HTR-8/SVneo (cell line): Measurements from ENCODE around the gene RNF149.
A peak's percentile ranks its signal among the peaks of the same experiment; 100 is the strongest.
"Not testable (repeated sequence)": the region's sequence is repeated elsewhere in the genome, so short reads cannot be mapped to it uniquely, and the experiment has no call there.

Experiments
- DNase-seq: peaks from one replicate; pipeline ENCODE4 v3.0.0; 2011; ENCODE audit warnings: low spot score, mixed read lengths; ENCODE audit not compliant: insufficient read length
- FAIRE-seq: peaks from 2 replicates; lab custom pipeline; 2011; peaks lifted over from hg19 to GRCh38; lab: Jason Lieb, UNC

The RNF149 gene, protein sequence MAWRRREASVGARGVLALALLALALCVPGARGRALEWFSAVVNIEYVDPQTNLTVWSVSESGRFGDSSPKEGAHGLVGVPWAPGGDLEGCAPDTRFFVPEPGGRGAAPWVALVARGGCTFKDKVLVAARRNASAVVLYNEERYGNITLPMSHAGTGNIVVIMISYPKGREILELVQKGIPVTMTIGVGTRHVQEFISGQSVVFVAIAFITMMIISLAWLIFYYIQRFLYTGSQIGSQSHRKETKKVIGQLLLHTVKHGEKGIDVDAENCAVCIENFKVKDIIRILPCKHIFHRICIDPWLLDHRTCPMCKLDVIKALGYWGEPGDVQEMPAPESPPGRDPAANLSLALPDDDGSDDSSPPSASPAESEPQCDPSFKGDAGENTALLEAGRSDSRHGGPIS

DNA sequence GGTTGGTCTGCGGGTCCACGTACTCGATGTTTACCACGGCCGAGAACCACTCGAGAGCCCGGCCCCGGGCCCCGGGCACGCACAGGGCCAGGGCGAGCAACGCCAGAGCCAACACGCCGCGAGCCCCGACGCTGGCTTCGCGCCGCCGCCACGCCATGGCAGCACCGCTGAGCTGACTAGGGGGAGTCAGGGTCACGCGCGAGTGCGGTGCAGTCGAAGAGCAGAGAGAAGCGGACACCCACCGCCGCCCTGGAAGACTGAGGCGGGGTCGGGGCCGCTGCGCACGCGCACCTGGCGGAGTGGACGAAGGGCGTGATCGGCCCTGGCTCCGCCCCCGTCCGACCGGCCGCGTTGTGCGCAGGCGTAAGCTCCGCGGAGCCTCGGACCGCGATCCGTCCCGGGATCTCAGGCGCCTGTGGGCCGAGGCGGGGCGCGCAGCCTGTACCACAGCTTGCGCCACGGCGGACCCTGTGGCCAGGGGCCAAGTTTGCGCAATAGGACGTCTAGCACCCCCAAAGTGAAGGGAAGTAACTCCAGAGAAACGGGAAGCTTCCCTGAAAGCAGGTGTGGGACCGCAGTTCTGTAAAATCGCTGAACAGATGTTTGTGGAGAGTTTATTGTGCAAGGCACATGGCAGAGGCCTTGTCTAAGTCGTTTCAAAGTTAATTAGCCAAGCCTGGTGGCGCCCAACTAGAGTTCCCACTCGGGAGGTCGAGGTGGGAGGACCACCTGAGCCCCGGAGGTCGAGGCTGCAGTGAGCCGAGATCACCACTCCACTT, at the start of gene RNF149:
Gene RNF149, minus strand, starts transcription at position 270 of the 779 bp plus-strand sequence. Its CDS starts 113 bp downstream, at position 157.
- DNase-seq (peak; percentile 99), FAIRE-seq (peak; percentile 87)

DNA sequence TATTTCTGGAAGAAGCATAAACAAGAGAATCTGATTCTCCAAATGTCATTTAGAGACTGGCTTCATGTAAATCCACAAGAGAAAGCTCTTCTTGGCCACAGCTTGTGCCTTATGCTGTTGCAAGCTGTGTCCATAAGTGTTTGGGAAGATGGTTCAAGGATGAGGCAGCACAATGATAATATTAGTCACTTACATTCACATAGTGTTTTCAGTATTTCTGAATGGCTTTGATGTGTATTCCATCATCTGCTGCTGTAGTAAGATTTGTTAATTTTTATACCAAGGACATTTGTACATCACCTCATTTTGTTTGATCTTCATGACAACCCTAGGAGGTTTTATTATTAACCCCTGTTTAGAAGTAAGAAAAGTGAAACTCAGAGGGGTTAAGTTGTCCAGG, 48.9 kb upstream of the RNF149 start:
- DNase-seq (no peak), FAIRE-seq (peak; percentile 26)

DNA sequence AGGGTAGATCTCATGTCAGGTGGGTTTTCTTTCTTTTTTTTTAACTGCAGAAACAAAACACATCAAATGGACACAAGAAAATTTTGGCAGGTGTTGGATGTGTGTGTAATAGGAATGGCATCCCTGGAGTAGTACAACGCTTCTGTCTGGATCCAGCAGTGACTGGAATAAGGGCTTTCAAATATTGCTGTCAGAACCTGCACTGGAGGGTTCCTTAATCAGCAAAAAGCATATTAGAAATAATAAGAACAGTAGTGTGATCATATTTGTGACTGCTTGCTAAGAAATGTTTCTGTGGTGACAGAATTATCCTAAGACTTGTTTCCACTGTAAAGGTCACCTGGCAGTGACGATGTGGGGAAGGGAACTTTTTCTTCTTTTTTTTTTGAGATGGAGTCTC, 48.0 kb upstream of the RNF149 start:
- FAIRE-seq (no peak), DNase-seq (no peak)

DNA sequence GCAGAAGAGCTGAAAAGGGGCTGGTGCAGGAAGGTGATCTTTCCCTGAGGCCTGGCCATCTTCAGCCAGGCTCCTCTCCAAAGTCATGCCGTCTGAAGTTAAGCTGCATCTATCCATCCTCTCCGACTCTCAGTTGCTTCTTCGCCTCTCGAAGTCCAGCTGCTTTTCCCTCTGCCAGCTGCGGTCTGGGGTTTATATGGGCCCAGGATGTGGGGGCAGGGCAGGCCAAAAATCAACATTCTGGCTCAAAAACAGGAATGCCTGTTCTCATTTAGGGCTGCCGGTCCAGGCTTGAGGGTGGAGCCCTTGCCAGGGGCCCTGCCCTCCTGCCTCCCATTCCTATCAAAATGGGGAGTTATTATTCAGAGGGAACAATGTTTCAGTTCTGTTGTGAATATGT, 47.6 kb upstream of the RNF149 start:
- no peak for FAIRE-seq
- DNase-seq = no peak

DNA sequence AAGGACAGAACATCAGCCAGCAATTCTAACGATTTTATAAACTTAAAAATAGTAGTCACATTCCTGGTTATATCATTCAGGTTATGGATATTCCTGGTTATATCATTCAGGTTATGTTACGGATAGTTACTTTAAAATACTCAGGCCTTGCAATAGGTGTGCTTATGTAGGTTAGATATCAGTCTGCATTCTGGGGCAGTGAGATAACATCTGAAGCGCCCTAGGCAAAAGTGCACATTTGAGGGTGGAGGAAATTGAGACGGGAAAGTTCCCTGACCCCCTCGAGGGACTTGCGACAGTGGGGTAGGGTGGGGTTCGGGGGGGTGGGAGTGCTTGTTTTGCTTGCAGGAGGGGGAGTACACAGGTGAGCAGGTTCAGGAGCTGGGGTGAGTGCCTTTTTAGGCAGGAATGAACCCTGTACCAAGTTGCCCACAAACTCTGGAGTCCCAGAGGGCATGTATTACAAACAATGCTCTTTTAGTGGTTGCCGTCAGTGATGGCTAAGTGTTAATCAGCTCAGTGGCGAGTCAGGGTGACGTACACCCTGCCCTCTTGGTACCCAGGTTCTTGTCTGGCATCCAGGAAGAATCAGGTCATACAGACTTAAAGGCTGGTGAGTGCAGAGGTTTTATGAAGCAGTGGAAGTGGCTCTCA, 47.0 kb upstream of the RNF149 start:
- no peak for DNase-seq
- FAIRE-seq = no peak

DNA sequence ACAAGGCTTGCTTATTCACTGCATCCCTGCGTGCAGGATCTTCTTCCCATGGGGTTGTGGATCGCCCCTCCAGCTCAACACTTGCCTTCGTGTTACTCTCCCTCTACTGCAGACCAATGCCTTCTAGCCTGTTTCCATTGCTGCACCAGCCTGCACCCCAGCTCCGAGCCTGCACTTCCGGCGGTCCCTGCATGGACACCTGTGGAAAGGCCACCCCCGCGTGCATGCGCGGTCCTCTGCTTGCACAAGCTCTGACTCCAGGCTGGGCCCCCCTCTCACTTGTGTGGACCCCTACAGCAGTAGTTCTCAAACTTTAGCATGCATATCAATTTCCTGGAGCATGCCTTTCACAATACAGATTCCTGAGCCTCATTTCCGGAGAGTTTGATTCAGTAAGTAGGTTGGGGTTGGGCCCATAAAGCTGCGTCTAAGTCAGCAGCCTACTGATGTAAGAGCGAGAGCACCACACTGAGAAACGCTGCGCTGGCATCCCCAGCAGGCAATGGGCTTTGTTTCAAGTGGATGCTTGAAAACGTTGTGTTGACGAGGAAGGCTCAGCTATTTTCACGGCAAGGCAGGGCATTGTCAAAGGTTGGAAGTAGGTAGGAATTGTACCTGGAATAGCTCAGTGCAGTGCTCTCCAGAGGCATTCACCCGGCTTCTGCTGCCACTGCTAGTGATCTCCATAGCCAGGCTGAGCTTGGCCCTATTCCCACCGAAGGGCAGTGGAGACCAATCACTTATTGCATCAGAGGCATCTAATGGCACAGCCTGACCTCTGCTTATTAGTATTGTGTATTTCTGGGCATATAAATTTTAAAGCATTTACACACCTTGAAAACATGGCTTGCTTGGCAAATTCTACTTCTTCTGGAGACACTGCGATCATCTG, 46.2 kb upstream of the RNF149 start:
- FAIRE-seq = no peak
- no peak for DNase-seq

DNA sequence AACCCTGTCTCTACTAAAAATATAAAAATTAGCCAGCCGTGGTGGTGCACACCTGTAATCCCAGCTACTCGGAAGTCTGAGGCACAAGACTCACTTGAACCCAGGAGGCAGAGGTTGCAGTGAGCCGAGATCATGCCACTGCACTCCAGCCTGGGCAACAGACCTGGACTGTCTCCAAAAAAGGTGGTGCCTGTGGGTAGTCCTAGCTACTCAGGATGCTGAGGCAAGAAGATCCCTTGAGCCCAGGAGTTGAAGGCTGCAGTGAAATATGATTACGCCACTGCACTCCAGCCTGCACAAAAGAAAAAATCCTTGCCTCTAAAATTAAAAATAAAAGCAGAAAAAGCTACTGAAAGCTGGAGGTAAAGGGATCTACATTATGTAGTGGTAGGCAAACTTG, 44.1 kb upstream of the RNF149 start:
- DNase-seq, FAIRE-seq: not testable (repeated sequence)

DNA sequence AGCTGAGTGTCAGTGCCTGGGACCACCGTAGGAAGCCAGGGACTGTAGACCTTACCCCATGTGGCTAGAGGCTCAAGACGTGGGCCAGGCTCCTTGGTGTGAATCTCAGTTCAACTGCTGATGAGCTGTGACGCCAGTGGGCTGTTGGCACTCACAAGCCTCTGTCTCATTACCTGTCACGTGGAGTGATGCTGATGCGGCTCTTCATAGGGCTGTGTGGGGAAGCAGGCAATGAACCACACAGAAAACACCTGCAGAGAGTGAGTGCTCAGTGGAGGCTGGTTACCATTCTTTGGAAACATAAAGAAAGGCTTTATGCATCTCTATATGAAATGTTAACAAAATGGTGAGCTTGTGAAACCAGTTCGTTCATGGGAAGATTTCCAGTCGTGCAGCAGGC, 42.7 kb upstream of the RNF149 start:
- DNase-seq = no peak
- no peak for FAIRE-seq

DNA sequence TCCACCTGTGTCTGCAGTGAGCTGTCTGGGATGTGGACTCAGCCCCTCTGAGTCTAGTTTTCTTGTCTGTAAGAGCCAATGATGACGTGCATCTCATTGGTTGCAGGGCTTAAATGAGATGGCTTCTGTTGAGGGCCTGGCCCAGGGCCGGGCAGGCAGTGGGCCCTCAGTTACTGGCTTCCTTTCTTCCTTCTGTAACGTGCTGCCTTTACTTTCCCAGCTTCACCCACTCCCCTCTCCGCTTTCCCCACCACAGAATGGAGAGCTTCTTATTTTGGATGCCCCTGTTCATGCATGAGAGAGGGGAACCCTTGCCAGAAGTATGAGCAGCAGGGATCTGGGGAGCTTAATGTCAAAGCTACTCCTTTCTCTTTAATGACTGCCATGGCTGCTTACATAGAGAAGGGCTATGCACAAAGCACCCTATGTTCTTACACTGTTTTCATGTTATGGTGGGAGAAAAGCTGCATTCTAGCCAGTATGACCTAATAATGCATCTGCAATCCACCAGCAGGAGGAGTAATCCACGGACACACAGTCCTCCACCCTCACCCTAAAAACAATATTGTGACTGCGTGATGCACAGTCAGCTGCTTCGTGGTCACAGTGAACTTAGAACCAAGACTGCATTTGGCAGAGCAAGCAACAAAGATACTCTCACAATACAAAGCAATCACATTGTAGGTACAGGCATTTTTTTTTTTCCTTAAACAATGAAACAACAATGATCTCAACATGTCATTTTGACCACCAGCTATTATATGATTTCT, 41.6 kb upstream of the RNF149 start:
- FAIRE-seq (no peak), DNase-seq (no peak)

DNA sequence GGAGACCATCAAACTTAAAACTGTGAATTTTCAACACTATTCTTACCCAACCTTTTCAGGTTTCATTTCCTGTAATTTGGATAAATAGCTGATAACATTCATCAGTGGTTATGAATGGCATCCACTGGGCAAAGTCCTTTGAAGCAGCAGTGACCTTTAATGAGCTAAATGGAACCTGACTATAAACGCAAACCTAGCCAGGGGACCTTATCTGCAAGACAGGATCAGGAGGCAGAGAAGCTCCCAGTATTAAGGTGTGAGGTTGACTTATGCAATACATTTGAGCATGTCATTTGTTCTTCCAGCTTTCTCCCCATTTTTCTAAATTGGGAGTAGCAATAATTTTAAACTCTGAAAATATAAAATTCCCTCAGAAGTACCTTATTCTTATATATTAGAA, 40.4 kb upstream of the RNF149 start:
- DNase-seq = no peak
- FAIRE-seq = no peak

DNA sequence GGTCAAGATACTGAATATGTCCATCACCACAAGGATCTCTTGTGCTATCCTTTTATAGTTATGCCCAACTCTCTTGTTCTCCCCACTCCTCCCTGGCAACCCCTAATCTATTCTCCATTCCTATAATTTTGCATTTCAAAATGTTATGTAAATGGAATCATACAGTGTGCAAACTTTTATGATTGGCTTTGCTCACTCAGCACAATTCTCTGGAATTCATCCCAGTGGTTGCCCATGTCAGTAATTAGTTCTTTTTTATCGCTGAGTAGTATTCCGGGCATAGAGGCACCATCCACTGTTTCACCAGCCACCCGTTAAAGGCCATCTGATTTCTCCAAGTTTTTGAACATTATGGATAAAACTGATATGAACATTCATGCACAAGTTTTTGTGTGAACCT, 38.4 kb upstream of the RNF149 start:
- DNase-seq = no peak
- no peak for FAIRE-seq

DNA sequence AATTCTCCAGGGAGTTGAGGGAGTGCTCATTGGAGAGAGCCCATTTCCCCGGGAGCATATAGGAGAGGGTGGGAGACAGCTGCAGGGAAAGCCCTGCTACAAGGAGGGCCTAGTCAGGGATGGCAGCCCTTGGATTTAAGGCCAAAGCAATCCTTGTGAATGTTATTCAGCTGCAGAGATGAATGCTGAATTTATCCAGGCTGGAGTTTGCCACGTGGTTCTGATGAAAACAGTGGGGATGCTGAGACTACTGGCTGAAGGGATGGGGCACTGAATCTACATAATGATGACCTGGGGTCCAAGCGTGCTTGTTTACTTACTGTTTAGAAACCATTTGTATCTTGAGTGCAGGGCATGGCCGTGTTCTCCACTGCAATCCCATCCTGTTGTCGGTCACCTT, 35.6 kb upstream of the RNF149 start:
- FAIRE-seq (no peak), DNase-seq (no peak)

DNA sequence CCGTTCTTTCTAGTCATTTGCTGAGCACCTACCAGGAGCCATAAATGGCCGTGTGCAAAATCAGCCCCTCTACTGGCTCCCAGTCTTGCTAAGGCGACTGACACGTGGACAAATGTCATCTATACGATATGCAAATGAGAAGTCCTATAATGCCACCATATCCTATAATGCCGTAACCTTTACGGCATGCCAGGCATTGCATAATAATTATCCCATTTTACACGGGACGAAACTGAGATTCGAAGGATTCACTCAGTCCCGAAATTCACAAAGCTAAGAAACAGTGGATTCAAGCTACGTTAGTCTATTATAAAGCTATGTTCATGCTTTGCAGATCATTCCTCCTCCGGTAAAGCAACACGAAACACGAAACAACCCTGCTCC, 34.1 kb upstream of the RNF149 start:
- no peak for DNase-seq
- FAIRE-seq = no peak

DNA sequence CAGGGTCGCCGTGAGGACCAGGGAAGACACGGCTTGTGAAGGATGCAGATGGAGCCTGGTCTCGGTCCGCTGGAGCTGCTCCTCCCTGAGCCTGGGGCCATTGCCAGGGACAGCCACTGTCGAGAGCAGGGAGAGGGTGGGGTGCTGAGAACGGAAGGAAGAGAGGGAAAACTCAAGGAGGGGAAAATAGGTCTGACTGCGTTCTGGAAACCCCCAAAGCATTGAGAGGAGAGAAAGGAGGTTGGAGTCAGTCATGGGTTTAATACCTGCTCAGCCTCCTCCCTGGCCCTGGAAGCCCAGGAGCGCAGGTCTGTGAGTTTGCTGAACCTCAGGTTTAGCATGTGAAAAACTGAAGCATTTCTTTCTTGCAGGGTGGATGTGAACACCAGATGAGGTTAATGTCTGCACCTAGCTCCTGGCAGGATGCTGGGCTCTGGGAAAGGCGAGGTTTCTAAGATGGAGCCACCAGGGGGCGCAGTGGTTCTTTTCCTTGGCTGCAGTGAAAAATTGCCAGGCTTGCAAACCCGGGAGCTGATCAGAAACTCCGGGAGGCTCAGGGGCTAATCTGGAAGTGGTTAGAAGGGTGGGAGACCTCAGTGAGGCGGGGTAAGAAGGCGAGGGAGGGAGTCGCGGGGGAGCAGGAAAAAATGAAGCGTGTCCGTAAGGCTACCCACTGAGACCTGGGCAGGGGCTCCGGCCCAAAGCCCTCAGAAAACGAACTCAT, 33.6 kb upstream of the RNF149 start:
- DNase-seq (peak; percentile 82), FAIRE-seq (no peak)

DNA sequence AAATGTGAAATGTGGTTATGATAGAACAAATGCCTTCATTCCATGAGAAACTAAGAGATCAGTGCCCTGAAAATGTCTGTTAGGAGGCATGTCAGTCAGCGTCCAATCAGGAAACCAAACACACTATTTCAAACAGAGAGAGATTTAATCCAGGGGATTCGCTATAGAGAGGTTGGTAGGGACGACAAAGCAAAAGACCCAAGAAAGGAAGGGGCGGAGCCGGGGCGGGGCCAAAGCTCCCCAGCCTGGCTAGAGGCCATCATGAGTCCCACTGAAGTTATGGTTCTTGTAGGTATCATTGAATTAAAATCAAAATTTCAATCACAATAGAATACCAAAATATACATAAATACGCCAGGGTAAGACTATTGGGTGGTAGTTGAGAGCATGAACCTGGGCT, 32.9 kb upstream of the RNF149 start:
- DNase-seq (no peak), FAIRE-seq (no peak)

DNA sequence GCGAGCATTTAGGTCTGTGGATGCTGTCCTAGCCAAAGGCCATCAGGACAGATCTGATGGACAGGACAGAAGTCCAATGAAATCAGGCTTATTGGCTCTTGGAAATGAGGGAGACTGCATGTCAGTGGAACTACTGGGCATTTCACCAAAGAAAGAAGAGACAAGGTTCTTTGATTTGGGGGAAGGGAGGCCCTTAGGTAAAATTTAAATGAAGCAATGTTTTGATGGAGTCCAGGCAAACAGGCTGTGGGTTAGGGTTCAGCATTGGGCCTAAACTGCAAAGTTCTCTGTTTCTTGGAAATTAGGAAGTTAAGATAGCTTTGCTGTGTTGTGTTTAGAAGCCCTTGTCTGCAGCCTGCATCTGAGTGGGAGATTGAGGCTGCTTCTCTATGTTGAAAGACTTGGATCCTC, 31.6 kb upstream of the RNF149 start:
- no peak for FAIRE-seq

DNA sequence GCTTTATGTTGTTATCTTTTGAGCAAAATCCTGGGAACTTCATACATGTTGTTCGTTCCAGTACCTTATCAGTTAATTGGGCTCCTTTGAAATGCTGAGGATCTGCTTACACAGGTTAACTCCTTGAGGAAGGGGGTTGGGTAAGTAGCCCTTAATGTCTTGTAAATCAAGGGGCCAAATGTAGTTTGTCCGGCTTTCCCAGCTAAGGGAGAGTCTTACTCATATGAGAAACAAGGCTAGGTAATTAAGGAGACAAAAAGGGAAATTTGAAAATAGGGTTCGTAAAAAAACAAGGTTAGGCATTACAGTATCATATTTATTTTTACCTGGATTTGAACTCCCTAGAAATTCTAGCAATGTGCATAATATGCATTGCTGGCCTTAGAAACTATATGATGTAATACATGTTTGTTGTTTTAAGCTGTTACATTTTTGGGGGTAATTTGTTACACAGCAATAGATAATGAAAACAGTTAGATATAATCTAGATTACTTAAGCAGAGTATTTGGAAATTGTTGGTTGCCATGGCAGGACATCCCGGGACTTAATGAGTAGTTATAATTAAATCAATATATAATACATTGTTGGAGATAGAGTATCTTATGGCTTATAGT, 30.9 kb upstream of the RNF149 start:
- DNase-seq = no peak
- FAIRE-seq = no peak

More for the DNA sequence above, 31.6 kb upstream of the RNF149 start:
- DNase-seq = no peak

DNA sequence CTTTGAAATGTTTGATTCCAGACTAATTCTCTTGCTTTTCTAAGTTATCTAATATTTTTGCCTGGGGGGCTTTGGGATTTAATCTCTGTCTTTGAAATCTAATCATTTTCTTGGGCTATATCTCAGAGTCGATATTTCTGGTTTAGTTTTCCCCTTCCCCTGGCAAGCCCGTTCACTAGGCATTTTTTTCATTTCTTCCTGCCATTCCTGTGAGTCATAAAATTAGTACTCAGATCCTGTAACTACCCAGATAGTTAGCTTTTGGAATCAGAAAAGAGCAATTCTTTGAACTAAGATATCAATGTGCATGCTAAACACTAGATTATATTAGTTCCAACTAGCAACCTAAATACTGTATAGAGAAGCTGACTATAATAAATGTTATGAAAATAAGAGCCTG, 29.4 kb upstream of the RNF149 start:
- no peak for FAIRE-seq
- DNase-seq = no peak
